ENCODE data around the gene SH3RF1. TPM values are rescaled to one million over a fixed set of nuclear protein-coding genes. Genes with fewer than 3 reads are reported as not detected.

SH3RF1 gene
- total RNA-seq, 1 donor from 2014 or later = 17.1 TPM

GRCh38 chr4:169064296-169064695 lies 206.5 kb downstream of the SH3RF1 start:
- Histone ChIP-seq H3K9ac (no peak overlapping the region), H3K79me2 (ENCODE audit: low read depth) (no peaks in the 10 kb centered on the region), H3K9me3 (ENCODE audit: low read depth) (no peaks in the 10 kb centered on the region), H2AFZ (replicated peaks) (no peak overlapping the region), H3F3A (ENCODE audit: low read depth) (no peaks in the 10 kb centered on the region), H3K4me2 (no peak overlapping the region), H3K4me3 (no peak overlapping the region), H4K20me1 (ENCODE audit: low read depth) (no peaks in the 10 kb centered on the region), H3K27me3 (no peaks in the 10 kb centered on the region), H3K4me1 (no peaks in the 10 kb centered on the region), H3K36me3 (no peaks in the 10 kb centered on the region), H3K27ac (no peak overlapping the region)
- Mint-ChIP-seq H3K36me3 (no peaks in the 10 kb centered on the region), H3K27ac (no peak overlapping the region), H3K4me1 (peaks cover 16% of the 10 kb centered on the region), H3K27me3 (ENCODE audit: insufficient read depth, low read depth) (peaks cover 1% of the 10 kb centered on the region), H3K9me3 (peaks cover under 1% of the 10 kb centered on the region), H3K4me3 (no peak overlapping the region)
- DNase-seq (ENCODE audit: low spot score) = no peak
- no peak for TF ChIP-seq CTCF (IDR thresholded peaks at IDR 0.05)
- no peak for TF ChIP-seq EZH2phosphoT487 (IDR thresholded peaks at IDR 0.05)

- Histone ChIP-seq H3K4me2 (no peak overlapping the region), H3K27me3 (no peaks in the 10 kb centered on the region), H4K20me1 (ENCODE audit: low read depth) (no peaks in the 10 kb centered on the region), H3K36me3 (no peaks in the 10 kb centered on the region), H3F3A (ENCODE audit: low read depth) (no peaks in the 10 kb centered on the region), H3K4me1 (no peaks in the 10 kb centered on the region), H2AFZ (replicated peaks) (peak overlapping the region; percentile 3), H3K9ac (no peak overlapping the region), H3K9me3 (ENCODE audit: low read depth) (no peaks in the 10 kb centered on the region), H3K27ac (no peak overlapping the region), H3K4me3 (no peak overlapping the region), H3K79me2 (ENCODE audit: low read depth) (no peaks in the 10 kb centered on the region)
- TF ChIP-seq CTCF (IDR thresholded peaks at IDR 0.05) (no peak), EZH2 (IDR thresholded peaks at IDR 0.05) (no peak), EZH2phosphoT487 (IDR thresholded peaks at IDR 0.05) (no peak)
- no peak for DNase-seq (ENCODE audit: low spot score)
- Mint-ChIP-seq H3K9me3 (peaks cover 2% of the 10 kb centered on the region), H3K27me3 (ENCODE audit: insufficient read depth, low read depth) (peaks cover 3% of the 10 kb centered on the region), H3K4me1 (peaks cover 12% of the 10 kb centered on the region), H3K36me3 (no peaks in the 10 kb centered on the region), H3K27ac (no peak overlapping the region), H3K4me3 (no peak overlapping the region)
Observed at GRCh38 chr4:169063441-169063840, 207.3 kb downstream of the SH3RF1 start.

- peaks cover 12% of the 10 kb centered on the region for H3K4me1 Mint-ChIP-seq
- Histone ChIP-seq H3F3A (ENCODE audit: low read depth) (no peaks in the 10 kb centered on the region), H3K27ac (no peak overlapping the region), H3K4me3 (no peak overlapping the region), H4K20me1 (ENCODE audit: low read depth) (no peaks in the 10 kb centered on the region), H3K4me1 (no peaks in the 10 kb centered on the region), H3K9ac (no peak overlapping the region), H2AFZ (replicated peaks) (no peak overlapping the region), H3K36me3 (no peaks in the 10 kb centered on the region), H3K4me2 (no peak overlapping the region), H3K79me2 (ENCODE audit: low read depth) (no peaks in the 10 kb centered on the region), H3K27me3 (no peaks in the 10 kb centered on the region), H3K9me3 (ENCODE audit: low read depth) (no peaks in the 10 kb centered on the region)
- no peak for DNase-seq (ENCODE audit: low spot score)
- no peak overlapping the region for H3K27ac Mint-ChIP-seq
- H3K36me3 Mint-ChIP-seq = no peaks in the 10 kb centered on the region
- peaks cover 2% of the 10 kb centered on the region for H3K9me3 Mint-ChIP-seq
- TF ChIP-seq CTCF (IDR thresholded peaks at IDR 0.05) (no peak), EZH2phosphoT487 (IDR thresholded peaks at IDR 0.05) (no peak), EZH2 (IDR thresholded peaks at IDR 0.05) (no peak)
- no peak overlapping the region for H3K4me3 Mint-ChIP-seq
- H3K27me3 Mint-ChIP-seq (ENCODE audit: insufficient read depth, low read depth) = peaks cover 3% of the 10 kb centered on the region
Observed at GRCh38 chr4:169062897-169063244, 207.9 kb downstream of the SH3RF1 start.

GRCh38 chr4:169061386-169061785 lies 209.4 kb downstream of the SH3RF1 start:
- no peak overlapping the region for H3K27ac Mint-ChIP-seq
- H3K79me2 ChIP-seq (ENCODE audit: low read depth) = no peaks in the 10 kb centered on the region
- DNase-seq (ENCODE audit: low spot score) = no peak
- no peak overlapping the region for H3K4me2 ChIP-seq
- H3K27ac ChIP-seq = no peak overlapping the region
- TF ChIP-seq CTCF (IDR thresholded peaks at IDR 0.05) (no peak), EZH2 (IDR thresholded peaks at IDR 0.05) (no peak), EZH2phosphoT487 (IDR thresholded peaks at IDR 0.05) (no peak)
- H3K4me1 ChIP-seq = no peaks in the 10 kb centered on the region
- H3K27me3 ChIP-seq = no peaks in the 10 kb centered on the region
- H3F3A ChIP-seq (ENCODE audit: low read depth) = no peaks in the 10 kb centered on the region
- no peak overlapping the region for H3K4me3 Mint-ChIP-seq
- no peak overlapping the region for H2AFZ ChIP-seq (replicated peaks)
- H3K9ac ChIP-seq = no peak overlapping the region
- H3K9me3 Mint-ChIP-seq = peaks cover 2% of the 10 kb centered on the region
- H3K27me3 Mint-ChIP-seq (ENCODE audit: insufficient read depth, low read depth) = peaks cover 6% of the 10 kb centered on the region
- H4K20me1 ChIP-seq (ENCODE audit: low read depth) = no peaks in the 10 kb centered on the region
- H3K36me3 Mint-ChIP-seq = no peaks in the 10 kb centered on the region
- H3K36me3 ChIP-seq = no peaks in the 10 kb centered on the region
- H3K4me1 Mint-ChIP-seq = peaks cover 12% of the 10 kb centered on the region
- H3K4me3 ChIP-seq = no peak overlapping the region
- no peaks in the 10 kb centered on the region for H3K9me3 ChIP-seq (ENCODE audit: low read depth)

Measured in neural progenitor cell (in vitro differentiated cells).